ENCODE results near the gene TEF. TPM values are rescaled to one million over a fixed set of nuclear protein-coding genes. Genes with fewer than 3 reads are reported as not detected.
A peak's percentile ranks its signal among the peaks of the same experiment; 100 is the strongest.

The TEF gene
- total and polyA plus RNA-seq, 2 donors from 2014 or later, result 19.4 to 34.9 TPM

DNA sequence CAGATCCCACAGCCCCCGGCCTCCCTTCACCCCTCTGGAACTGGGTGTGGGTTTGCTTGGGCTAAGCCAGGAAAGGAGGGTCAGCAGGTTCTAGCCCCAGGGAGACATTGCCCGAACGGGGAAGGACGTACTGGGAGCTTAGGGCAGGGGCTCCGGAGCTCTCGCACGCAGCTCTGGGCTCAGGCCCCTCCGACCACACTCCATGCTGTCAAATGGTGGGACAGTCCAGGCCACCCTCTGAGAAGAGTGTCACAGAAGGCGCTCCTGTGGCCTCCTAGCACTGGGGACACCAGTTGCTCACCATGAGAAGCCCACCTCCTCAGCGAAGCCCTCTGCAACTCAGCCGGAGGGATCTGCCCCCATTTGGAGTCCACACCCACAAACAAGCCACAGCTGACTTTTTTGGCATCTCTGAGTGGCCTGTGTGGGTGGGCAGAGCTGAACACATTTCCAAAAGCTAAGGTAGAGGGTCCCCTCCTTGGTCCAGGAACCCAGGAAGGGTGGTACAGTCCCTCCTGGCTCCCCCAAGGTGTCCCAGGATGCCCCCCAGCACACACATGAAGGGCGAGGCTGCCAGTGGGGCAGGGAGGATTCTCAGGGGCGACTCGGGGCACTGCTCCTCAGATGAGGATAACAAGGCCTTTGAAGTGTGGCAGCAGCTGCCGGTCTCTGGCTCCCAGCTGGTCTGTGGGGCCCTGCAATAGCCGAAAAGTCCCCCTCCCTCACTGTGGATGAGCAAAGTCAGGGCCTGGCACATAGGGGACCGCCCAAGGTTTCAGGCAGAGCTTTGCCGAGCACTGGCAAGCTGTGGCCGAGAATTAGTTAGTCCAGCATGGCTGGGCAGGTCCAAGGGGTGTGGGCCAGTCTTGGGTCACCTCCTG lies 13.0 kb upstream of the TEF start:
- intact Hi-C loops (cut with DNase I), result no loop called here
- Histone ChIP-seq H3K36me3 (ENCODE audit: control insufficient read depth in 2 of 3, insufficient read depth in 3 of 3, low read length in 3 of 3) (no peaks in the 10 kb centered on the region), H3K4me3 (ENCODE audit: low read length in 3 of 3) (peak overlapping the region in 2 of 3 donors; percentile 56 to 71), H3K9me3 (ENCODE audit: control insufficient read depth in 2 of 3, insufficient read depth in 1 of 3, low read length in 3 of 3) (no peaks in the 10 kb centered on the region), H3K27ac (ENCODE audit: low read depth in 2 of 2, low read length in 2 of 2) (peak overlapping the region; percentile 11 to 64), H3K9ac (ENCODE audit: low read length in 3 of 3) (peak overlapping the region in 2 of 3 donors; percentile 53 to 60), H3K27me3 (ENCODE audit: control insufficient read depth, insufficient read depth, low read length) (no peaks in the 10 kb centered on the region), H3K4me1 (ENCODE audit: control insufficient read depth in 2 of 3, insufficient read depth in 2 of 3, low read depth in 1 of 3, low read length in 3 of 3) (peaks cover 0 to 40% (median 18%) of the 10 kb centered on the region in 3 donors)
- FAIRE-seq (no peak), DNase-seq (peak in 1 of 5 donors; percentile 72)
- TF ChIP-seq, protein P1, sequence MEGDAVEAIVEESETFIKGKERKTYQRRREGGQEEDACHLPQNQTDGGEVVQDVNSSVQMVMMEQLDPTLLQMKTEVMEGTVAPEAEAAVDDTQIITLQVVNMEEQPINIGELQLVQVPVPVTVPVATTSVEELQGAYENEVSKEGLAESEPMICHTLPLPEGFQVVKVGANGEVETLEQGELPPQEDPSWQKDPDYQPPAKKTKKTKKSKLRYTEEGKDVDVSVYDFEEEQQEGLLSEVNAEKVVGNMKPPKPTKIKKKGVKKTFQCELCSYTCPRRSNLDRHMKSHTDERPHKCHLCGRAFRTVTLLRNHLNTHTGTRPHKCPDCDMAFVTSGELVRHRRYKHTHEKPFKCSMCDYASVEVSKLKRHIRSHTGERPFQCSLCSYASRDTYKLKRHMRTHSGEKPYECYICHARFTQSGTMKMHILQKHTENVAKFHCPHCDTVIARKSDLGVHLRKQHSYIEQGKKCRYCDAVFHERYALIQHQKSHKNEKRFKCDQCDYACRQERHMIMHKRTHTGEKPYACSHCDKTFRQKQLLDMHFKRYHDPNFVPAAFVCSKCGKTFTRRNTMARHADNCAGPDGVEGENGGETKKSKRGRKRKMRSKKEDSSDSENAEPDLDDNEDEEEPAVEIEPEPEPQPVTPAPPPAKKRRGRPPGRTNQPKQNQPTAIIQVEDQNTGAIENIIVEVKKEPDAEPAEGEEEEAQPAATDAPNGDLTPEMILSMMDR (IDR thresholded peaks at IDR 0.05; ENCODE audit: borderline replicate concordance, extremely low read depth, insufficient read depth), result no peak

GRCh38 chr22:41369424-41369745 lies 12.4 kb upstream of the TEF start:
- intact Hi-C loops (cut with DNase I), result no loop called here
- peak overlapping the region in 2 of 3 donors; percentile 10 to 71 for H3K4me3 ChIP-seq (ENCODE audit: low read length in 3 of 3)
- FAIRE-seq (no peak), DNase-seq (no peak)
- peaks cover 0 to 40% (median 18%) of the 10 kb centered on the region in 3 donors for H3K4me1 ChIP-seq (ENCODE audit: control insufficient read depth in 2 of 3, insufficient read depth in 2 of 3, low read depth in 1 of 3, low read length in 3 of 3)
- H3K9me3 ChIP-seq (ENCODE audit: control insufficient read depth in 2 of 3, insufficient read depth in 1 of 3, low read length in 3 of 3), result no peaks in the 10 kb centered on the region
- H3K36me3 ChIP-seq (ENCODE audit: control insufficient read depth in 2 of 3, insufficient read depth in 3 of 3, low read length in 3 of 3), result no peaks in the 10 kb centered on the region
- H3K27ac ChIP-seq (ENCODE audit: low read depth in 2 of 2, low read length in 2 of 2), result peak overlapping the region; percentile 2 to 64
- TF ChIP-seq, protein P1 (IDR thresholded peaks at IDR 0.05; ENCODE audit: borderline replicate concordance, extremely low read depth, insufficient read depth), result no peak
- H3K9ac ChIP-seq (ENCODE audit: low read length in 3 of 3), result peak overlapping the region in 1 of 3 donors; percentile 53
- no peaks in the 10 kb centered on the region for H3K27me3 ChIP-seq (ENCODE audit: control insufficient read depth, insufficient read depth, low read length)

GRCh38 chr22:41369837-41370236 lies 11.9 kb upstream of the TEF start:
- Histone ChIP-seq H3K4me3 (ENCODE audit: low read length in 3 of 3) (peak overlapping the region in 2 of 3 donors; percentile 10 to 71), H3K36me3 (ENCODE audit: control insufficient read depth in 2 of 3, insufficient read depth in 3 of 3, low read length in 3 of 3) (no peaks in the 10 kb centered on the region), H3K9ac (ENCODE audit: low read length in 3 of 3) (peak overlapping the region in 1 of 3 donors; percentile 53), H3K27ac (ENCODE audit: low read depth in 2 of 2, low read length in 2 of 2) (no peak overlapping the region), H3K4me1 (ENCODE audit: control insufficient read depth in 2 of 3, insufficient read depth in 2 of 3, low read depth in 1 of 3, low read length in 3 of 3) (peaks cover 0 to 40% (median 18%) of the 10 kb centered on the region in 3 donors), H3K9me3 (ENCODE audit: control insufficient read depth in 2 of 3, insufficient read depth in 1 of 3, low read length in 3 of 3) (no peaks in the 10 kb centered on the region), H3K27me3 (ENCODE audit: control insufficient read depth, insufficient read depth, low read length) (no peaks in the 10 kb centered on the region)
- intact Hi-C loops (cut with DNase I), result no loop called here
- TF ChIP-seq, protein P1 (IDR thresholded peaks at IDR 0.05; ENCODE audit: borderline replicate concordance, extremely low read depth, insufficient read depth), result no peak
- DNase-seq (no peak), FAIRE-seq (no peak)

All from kidney (tissue), 14 donors.